Left lobe of liver (tissue), 2 donors: ENCODE data around the gene TOR4A. TPM values are rescaled to one million over a fixed set of nuclear protein-coding genes. Genes with fewer than 3 reads are reported as not detected.
A peak's percentile ranks its signal among the peaks of the same experiment; 100 is the strongest.

ENCODE experiments used
- ATAC-seq: fragments of 200-7000 bp; cut with Tn5 transposase; one replicate; pipeline ENCODE4 v1.9.1; 2020; ENCODE audit warnings: mild to moderate bottlenecking, moderate library complexity
- DNase-seq: peaks from one replicate; pipeline ENCODE4 v3.0.0-alpha.2; 2020; ENCODE audit warnings: low spot score
- total RNA-seq: library from RNA; stranded (reverse); gene quantifications from one replicate; pipeline ENCODE4 v1.2.1, GENCODE V29; 2021
- donor health status: DM: no; HTN: no; CAD: no; lungs with moderate emphysema.
- donor health status: DM: no; HTN: yes; CAD: no.

TOR4A gene
- total RNA-seq, 1 donor from 2014 or later: 3.6 TPM

DNA sequence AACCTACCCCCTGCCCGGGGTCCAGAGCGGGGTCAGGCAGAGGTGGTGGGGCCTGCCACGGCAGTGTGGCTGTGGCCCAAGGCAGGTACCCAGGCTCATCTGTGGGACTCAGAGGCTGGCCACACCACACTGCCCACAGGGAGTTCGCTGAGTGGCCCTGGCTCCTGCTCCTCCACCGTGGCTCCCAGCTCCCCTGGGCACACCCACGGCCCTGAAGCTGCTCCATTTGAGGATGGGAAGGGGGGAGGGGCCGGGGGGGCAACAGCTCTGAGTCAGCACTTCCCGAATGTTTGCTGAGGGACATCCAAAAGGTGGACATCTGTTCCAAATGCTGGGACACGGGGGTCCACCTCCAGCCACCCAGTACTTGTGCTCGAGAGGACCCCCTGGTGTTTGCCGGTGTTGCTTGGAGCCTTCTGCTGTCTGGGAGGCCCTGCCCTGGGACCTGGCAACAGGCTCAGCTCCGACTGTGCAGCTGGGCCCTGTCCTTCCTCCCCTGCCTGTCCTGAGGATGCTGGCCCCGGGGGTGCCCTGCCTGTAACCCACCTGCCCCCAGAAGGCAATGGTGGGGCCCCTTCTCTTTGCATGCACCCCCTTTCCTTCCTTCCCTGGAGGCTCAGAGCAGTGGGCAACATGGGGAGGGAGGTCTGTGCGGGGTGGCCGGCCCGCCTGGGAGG lies 27.0 kb downstream of the TOR4A start:
- no peak for ATAC-seq
- DNase-seq: peak; percentile 44

DNA sequence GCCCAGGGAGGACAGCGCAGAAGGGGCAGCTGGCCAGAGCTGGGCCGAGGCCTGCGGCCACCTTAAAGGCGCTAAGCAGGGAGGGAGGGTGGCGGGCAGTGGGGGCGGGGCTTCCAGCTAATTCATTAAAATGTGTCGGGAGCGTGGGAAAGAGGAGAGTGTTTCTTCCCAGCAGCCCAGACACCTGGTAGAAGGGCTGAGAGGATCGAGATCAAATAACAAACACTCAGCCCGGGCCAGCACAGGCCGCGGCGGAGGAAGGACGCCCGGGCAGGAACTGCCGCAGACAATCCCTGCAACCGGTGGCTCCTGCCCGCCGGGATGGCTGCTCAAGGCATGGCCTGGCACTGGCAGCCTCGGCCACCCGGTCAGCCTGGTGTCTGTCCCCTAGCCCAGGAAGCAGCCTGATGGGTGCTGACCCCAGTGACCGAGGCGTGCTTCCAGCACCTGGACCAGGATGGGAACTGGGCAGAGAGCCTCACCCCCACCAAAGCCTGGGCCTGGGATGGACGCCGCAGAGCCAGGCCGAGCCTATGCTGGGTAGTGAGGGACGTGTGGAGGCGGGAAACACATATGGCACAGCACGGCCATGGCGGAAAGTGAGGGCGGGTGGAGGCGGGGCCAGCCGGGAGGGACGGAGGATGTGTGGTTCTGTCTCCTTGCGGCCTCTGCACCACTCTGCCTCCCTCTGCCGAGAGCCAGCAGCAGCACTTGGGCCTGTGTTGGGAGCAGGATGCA lies 27.7 kb downstream of the TOR4A start:
- DNase-seq (peak; percentile 48), ATAC-seq (peak; percentile 31)

DNA sequence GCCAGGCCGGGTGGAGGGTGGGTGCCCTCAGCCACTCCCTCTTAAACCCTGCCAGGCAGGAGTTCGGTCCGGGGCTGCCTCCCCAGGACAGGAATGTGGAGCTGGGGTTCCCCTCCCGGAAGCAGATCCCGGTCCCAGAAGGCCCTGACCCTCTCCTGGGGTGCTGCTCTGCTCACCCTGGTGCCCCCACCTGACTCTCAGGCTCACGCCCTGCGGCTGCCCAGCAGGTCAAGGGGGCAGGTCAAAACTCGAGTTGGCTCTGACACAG lies 28.2 kb downstream of the TOR4A start:
- ATAC-seq: no peak

DNA sequence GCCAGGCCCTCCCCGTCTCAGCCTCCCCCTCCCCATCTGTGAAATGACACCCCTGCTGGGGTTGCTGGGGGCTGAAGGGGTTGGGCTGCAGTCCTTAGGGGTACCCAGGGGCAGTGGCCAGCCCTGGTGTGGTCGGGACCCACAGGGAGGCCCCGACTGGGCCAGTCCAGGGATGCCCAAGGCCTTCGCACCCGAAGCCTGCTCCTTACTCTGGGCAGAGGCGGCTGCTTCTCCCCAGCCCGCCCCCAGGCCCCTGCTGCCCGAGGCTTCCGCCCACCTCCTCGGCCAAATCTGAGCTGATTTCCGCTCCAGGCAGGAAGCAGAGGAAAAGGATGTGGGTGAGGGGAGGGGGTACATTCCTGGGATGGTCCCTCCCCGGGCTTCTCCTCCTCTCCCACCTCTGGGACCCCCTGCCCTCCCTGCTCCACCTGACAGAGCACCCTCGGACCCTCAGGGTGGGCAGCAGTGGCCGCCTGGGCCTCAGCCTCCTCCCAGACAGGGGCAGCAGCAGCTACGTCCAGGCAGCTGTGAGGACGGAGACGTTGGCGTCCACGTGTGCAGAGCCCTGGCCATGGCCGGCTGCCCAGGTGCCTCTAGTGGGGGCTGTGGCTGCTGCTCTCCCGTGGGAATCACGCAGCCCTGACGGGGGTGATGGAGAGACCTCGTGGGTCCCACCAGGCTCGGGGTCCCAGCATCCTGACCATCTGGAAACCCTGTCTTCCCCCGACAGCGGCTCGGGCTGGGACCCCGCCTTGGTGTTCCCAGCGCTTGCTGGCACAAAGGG lies 28.7 kb downstream of the TOR4A start:
- DNase-seq (peak; percentile 49), ATAC-seq (peak; percentile 7)

More for the DNA sequence above, 28.2 kb downstream of the TOR4A start:
- DNase-seq: peak; percentile 51

DNA sequence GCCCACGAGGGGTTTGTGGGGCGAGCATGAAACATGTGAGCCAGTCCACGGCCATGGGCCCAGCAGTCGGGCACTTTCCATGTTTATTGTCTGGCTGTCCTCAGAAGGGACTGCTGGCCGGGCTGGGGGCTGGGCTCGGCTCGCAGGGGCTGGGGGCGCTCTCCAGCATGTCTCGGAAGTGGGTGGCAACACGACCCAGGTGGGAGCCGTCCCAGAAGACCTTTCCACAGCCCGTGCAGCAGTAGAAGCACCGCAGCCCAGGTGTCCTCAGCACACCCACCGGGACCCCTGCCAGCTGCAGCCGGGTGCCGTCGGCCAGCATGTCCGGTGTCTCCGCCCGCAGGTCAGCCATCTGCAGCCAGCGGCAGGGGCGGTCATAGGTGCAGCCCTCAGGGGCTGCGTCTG lies 29.3 kb downstream of the TOR4A start:
- DNase-seq: peak; percentile 48
- peak; percentile 5 for ATAC-seq

DNA sequence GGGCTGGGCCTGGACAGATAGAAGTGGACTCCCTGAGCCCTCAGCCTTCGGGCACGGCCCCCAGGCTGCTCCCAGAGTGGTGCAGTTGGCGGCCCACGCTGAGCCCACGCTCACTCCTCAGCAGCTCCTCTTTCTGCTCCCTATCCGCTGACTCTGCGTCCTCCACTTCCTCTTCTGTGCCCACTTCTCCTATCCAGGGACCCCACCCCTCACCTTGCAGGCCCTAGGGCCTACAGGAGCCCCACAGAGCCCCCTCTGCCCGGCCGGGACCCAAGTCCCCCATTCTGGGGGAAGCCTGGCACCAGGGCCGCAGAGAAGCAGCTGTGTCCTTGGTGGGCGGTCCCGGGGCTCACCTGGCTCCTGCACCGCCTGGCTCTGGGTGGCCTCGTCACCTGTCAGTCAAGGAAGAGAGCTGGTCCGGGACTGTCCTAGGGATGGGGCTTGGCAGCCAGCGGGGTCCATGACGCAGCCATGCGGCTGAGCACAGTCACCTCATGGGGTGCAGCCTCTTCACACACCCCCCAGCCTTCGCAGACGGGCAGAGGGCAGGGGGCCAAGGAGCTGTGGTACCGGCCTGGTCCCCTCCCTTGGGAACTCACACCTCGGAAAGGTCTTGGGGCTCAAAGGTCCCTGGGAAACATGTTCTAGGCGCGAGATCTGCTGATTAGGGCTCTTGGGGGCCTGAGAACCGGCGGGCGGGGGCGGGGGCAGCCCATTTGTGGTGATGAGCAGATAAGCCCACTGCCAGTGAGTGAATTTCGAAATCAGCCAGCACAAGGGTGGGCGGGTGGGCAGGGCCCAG lies 29.9 kb downstream of the TOR4A start:
- DNase-seq (peak; percentile 45), ATAC-seq (no peak)

DNA sequence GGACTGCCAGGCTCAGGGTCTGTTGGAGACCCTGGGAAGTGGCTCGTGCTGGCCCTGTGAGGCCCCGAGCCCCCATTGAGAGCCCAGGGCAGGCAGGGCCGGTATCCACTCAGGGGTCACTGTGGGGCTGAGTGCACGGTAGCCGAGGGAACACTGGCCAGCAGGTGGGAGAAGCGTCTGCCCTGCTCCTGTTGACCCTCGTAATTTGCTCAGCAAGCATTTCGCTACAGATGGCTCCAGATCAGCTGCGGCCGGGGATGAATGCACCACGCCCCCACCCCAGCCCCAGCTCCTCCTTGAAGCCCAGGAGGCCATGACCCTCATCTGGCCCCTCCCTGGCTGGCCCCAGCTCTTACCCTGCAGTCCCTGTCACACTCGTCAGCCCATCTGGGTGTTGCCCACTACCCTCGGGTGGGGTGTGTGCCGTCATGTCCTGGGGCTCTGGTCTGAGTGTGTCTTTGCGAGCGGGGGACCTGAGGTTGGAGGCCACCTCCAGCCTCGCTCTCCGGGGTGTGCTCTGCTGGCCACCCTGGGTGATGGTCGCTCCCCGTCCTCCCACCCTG lies 30.6 kb downstream of the TOR4A start:
- DNase-seq: no peak

DNA sequence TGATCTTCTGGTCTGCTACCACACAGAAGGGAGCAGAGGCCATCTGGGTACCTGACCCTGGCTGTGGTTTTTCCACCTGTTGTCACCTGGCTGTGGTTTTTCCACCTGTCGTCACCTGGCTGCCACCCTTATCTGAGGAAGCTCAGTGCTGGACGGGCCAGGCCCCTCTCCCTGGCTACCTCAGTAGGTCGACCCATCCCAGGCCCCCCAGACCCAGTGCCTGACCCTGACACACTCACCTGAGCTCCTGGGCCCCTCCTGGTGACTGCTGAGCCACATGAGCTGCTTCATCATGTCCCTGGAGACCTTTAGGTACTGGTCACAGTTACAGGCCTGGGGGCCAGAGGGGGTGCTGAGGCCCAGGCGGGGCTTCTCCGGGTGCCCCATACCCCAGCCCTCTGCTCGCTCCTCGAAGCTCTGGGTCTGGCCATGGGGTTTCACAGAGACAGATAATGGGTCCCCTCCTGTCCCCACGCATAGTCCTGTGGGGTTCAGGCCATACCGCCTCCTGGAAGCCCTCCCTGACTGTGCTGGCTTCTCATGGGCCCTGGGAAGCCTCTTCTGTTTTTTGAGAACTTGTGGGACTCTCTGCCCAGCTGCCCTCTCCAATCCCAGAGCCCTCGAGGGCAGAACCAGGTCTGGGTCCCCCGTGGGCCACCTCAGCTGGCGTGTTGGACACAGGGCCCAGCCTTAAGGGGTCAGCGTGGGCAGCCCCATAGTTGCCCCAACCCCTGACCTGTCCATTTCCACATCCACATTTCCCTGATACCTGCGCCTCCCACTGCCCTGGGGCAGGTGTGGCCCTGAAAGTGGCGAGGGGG lies 32.1 kb downstream of the TOR4A start:
- ATAC-seq (no peak), DNase-seq (no peak)

More for the DNA sequence above, 30.6 kb downstream of the TOR4A start:
- no peak for ATAC-seq

DNA sequence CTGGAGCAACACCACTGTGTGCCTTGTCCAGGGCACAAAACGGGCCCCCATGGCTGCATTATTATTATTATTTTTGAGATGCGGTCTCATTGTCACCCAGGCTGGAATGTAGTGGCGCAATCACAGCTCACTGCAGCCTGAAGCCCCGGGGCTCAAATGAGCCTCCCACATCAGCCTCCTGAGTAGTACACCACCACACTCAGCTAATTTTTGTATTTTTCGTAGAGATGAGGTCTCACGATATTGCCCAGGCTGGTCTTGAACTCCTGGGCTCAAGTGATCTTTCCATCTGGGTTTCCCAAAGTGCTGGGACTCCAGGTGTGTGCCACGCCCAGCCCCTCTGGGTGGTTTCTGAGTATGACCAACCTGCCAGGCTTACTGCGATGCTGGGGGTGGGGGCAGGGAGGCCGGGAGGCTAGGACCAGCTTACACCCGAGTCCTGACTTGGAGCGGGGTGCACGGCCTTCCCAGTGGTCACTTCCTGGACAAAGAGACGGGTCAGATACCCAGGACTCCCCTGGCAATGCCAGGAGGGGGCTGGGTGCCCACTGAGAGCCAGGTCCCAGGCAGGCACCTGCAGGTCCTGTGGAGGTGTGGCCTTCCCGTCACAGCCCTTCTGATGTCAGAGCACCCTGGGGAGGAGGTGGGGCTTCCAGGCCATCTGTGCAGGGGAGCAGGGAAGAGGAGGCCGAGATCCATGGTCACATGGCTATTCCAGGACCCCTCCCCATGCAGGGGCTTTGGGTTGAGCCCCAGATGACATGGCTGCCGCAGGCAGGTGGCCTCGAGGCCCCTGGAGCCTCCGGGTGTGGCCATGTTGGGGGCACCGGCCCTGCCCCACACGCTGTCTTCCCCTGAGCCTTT lies 32.9 kb downstream of the TOR4A start:
- DNase-seq (peak; percentile 44), ATAC-seq (no peak)

DNA sequence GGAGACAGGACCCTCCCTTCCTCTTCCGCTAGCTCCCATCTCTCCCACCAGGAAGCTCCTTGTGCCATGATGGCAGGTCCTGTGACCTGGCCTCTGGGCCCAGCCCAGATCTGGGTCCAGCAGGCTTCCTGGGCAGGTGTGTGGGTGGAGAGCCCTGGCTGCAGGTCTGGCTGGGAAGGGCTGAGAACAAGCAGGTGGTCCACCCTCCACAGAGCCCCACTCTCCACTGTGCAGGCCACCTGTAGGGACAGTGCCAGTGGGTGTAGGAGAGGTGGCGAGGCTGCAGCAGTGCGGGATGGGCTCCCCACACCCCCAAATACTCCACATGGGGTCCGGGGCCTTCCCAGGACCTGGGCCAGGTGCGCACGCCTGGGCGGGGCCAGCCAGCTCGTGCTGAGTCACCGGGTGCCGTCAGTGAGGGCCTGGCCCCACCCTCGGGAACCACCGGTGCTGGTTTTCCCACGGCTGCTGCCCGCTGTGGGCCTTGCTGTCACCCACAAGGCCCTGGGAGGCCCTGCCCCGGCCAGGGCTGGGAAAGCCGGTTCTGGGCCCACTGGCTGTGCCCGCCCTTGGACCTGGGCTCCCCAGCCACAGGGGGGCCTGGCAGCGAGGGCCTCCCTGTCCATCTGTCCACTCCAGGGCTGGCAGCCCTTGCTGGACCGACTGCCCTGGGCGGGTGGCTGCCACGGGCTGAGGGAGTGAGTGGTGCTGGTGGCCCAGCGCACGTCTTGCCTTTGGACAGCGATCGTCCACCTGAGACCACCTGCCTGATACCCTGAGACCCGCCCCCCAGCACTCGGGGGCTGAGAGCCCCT lies 33.9 kb downstream of the TOR4A start:
- peak; percentile 45 for DNase-seq

DNA sequence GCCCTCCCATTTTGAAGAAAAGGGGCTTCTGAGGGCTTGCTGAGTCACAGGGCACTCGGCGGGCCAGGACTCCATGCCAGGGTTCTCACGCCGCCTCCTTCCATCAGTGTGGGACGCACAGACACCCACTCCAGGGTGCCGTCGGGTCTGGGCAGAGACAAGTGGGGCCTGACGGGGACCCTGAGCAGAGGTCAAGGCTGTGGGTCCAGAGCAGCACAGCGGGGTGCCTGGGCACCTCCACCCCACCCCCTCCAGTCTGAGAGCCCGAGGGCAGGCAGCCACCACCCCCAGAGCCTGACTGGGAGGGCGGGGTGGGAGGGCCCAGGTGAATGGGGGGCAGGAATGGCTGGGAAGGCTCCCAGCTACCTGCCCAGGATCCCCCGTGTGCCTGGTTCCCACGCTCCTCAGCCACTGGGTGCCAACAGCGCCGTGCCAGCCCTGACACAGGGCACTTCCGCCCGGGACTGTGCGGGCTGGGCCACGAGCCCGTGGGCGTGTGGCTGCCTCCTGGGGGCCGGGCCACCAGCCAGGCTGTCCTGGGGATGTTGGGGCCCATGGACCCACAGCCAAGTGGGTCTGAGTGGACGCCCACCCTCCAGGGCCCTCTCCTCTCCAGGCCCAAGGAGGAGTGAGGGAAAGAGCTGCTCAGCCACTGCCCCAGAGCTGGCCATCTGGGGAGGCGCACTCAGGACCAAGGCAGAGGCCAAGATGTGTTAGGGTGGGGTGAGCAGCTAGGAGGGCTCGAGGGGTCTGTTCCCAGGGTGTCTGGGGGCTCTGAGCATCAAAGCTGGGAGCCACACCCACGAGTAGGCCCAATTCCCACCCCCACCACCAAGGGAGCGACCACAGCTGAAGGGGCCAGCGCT lies 34.7 kb downstream of the TOR4A start:
- DNase-seq: no peak
- ATAC-seq: no peak

More for the DNA sequence above, 33.9 kb downstream of the TOR4A start:
- ATAC-seq: no peak

DNA sequence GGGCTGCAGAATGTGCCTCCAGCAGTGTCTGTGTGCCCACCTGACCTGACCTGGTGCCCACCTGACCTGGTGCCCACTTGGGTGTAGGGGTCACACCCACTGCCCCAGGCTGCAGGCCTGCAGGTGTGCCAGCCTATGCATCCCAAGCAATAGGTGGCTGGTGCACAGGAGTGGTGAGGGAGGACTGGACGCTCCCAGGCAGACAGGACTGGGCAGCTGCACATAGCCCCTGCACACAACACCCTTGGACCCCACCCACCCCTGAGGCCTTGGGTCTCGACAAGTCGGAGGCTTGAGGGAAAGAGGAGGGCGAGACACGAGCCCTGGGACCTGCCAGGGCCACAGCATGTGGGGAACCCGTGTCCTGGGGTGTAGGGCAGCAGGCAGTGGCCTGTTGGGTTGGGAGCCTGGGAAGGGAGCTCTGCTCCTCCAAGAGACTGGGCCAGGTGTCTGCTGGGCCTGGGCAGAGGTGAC lies 35.4 kb downstream of the TOR4A start:
- ATAC-seq (no peak), DNase-seq (no peak)

DNA sequence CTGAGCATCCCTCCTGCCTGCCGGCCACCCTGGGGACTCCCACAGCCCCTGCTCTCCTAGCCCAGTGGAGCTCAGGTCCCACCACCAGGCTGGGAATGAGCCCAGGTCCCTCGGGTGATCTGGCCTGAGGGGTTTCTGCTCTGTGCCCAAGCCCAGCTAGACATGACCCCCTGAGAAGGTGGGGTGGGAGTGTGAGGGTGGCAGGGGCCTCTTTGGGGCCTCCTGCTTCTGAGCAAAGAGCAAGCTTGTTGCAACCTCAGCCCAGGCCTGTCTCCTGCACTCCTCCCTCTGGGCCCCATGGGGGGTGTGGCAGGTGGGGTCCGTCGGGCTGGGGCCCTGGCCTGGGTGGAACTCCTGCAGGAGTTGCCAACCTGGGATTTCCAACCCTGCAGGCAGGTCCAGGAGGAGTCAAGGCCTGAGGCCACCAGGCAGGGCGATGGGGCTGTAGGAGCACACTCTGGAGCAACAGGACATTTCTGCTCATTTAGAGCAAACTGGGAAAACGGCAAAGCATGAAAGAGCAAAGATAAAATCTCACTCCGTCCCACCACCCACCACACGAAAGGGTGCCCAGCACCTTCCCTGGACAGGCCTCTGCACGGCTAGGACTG lies 35.9 kb downstream of the TOR4A start:
- ATAC-seq (no peak), DNase-seq (no peak)

DNA sequence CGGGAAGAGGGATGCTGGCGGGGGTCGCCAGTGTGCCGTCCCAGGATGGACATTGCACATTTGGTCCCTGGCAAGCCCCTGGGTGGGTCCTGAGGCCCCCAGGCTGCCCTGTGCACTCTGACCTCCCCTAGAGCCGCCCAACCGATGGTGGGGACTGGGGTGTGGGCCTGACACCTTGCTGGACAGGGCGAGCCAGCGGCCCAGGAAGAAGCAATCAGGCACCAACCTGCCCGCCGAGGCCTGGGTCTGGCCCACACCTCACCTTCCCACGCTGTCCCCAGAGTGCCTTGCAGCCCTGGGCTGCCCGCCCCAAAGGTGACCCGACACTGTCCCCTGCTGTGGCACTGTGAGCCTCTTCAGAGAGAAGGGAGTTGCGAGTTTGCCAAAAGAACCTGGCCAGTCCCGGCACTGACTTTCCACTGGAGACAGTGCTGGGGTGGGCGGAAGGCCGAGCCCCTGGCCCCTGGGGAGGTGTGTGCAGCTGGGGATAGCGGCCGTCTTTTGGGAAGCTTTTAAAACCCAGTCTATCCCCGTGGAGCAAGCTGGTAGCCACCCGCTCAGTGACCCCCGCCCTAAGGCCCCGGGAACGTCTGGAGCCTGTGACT lies 36.5 kb downstream of the TOR4A start:
- no peak for ATAC-seq
- no peak for DNase-seq

DNA sequence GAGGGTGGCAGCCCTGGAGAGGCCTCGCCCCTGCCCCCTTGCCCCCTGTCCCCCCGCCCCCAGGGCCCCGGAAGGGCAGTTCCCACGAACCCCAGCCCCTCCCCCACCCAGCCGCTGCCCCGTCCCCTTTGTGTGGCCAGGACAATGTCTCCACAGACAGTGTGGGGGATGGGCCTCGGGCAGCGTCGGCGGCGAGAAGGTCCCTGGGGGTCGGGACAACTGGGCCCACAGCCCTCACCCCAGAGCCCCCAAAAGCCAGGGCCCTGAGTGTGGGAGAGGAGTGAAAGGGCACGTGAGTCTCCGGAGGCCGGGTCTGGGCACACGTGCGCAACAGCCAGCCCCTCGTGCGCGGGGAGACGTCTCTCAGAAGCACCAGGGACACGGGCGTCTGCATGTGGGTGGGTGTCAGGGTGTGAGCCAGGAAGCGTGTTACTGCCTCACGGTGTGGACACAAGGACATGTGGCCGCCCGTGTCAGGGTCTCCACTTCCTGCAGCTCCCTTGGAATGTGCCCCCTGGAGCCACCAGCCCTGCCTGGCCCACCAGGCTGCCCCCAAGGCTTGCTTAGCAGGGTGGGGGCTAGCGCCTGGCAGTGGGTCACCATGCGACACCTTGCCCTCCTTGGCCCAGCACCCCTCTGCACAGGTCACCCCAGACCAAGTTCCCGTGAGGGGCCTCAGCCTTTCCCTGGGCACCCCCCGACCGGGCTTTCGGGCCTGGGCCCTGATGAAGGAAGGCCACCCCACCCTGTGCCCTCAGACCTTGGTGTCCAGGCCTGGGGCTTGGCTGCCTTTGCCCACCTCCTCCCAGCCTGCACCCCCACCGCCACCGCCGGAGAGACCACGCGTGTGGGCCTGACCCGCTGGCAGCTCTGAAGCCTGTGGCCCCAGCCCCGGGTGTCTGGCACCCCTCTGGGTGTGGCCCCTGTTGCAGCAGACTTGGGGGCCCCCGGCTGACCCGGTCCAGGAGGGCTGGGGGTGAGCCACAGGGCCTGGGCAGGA lies 37.3 kb downstream of the TOR4A start:
- peak; percentile 45 for DNase-seq
- no peak for ATAC-seq
